Neutrophil (primary cell): ENCODE results near the gene SEMA4F.

Experiments used
- H3K27ac ChIP-seq: fragments of 200-600 bp; sonication (generic); 2 replicates; pipeline ENCODE4 v1.5.1; 2016; ENCODE audit warnings: mild to moderate bottlenecking, moderate library complexity
- H3K27me3 ChIP-seq: fragments of 200-600 bp; sonication (generic); 2 replicates; pipeline ENCODE4 v1.6.0; 2016; ENCODE audit warnings: mild to moderate bottlenecking
- H3K36me3 ChIP-seq: fragments of 200-600 bp; sonication (generic); 2 replicates; pipeline ENCODE4 v1.5.1; 2017
- H3K4me1 ChIP-seq, 2 experiments: fragments of 200-600 bp in 1 of 2; sonication (generic) in 1 of 2; 1 replicate in 1 of 2; 2 replicates in 1 of 2; pipeline versions ENCODE4 v1.5.1 to v1.6.1; 2013 to 2016; ENCODE audit warnings: low read depth in 1 of 2, low read length in 1 of 2, mild to moderate bottlenecking in 1 of 2, moderate library complexity in 1 of 2; ENCODE audit not compliant: control insufficient read depth in 1 of 2, insufficient read depth in 1 of 2
- H3K4me3 ChIP-seq, 2 experiments: fragments of 200-600 bp in 1 of 2; sonication (generic) in 1 of 2; 1 replicate in 1 of 2; 2 replicates in 1 of 2; pipeline ENCODE4 v1.5.1; 2013 to 2016; ENCODE audit warnings: low read depth in 1 of 2, low read length in 1 of 2, mild to moderate bottlenecking in 1 of 2, moderate library complexity in 1 of 2
- H3K9me3 ChIP-seq: fragments of 200-600 bp; sonication (generic); 2 replicates; pipeline ENCODE4 v1.5.1; 2016
- TF ChIP-seq, protein P1 (sequence below): fragments of 200-600 bp; sonication (generic); IDR thresholded peaks from 2 replicates; pipeline ENCODE4 v1.5.1; 2016; ENCODE audit warnings: antibody characterized with exemption

The SEMA4F gene, protein sequence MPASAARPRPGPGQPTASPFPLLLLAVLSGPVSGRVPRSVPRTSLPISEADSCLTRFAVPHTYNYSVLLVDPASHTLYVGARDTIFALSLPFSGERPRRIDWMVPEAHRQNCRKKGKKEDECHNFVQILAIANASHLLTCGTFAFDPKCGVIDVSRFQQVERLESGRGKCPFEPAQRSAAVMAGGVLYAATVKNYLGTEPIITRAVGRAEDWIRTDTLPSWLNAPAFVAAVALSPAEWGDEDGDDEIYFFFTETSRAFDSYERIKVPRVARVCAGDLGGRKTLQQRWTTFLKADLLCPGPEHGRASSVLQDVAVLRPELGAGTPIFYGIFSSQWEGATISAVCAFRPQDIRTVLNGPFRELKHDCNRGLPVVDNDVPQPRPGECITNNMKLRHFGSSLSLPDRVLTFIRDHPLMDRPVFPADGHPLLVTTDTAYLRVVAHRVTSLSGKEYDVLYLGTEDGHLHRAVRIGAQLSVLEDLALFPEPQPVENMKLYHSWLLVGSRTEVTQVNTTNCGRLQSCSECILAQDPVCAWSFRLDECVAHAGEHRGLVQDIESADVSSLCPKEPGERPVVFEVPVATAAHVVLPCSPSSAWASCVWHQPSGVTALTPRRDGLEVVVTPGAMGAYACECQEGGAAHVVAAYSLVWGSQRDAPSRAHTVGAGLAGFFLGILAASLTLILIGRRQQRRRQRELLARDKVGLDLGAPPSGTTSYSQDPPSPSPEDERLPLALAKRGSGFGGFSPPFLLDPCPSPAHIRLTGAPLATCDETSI

GRCh38 chr2:74653985-74654882 is at the start of gene SEMA4F:
Gene SEMA4F (plus strand): TSS chr2:74654247. CDS start chr2:74654377, 130 bp downstream.
- Histone ChIP-seq H3K4me1 (peaks cover 9 to 14% of the 10 kb centered on the region in 2 experiments), H3K9me3 (no peaks in the 10 kb centered on the region), H3K4me3 (peak within 1 kb of the TSS; percentile 67 to 82), H3K27ac (no peak within 1 kb of the TSS), H3K27me3 (peaks cover 81% of the 10 kb centered on the region), H3K36me3 (no peaks in the 10 kb centered on the region)
- TF ChIP-seq, protein P1, sequence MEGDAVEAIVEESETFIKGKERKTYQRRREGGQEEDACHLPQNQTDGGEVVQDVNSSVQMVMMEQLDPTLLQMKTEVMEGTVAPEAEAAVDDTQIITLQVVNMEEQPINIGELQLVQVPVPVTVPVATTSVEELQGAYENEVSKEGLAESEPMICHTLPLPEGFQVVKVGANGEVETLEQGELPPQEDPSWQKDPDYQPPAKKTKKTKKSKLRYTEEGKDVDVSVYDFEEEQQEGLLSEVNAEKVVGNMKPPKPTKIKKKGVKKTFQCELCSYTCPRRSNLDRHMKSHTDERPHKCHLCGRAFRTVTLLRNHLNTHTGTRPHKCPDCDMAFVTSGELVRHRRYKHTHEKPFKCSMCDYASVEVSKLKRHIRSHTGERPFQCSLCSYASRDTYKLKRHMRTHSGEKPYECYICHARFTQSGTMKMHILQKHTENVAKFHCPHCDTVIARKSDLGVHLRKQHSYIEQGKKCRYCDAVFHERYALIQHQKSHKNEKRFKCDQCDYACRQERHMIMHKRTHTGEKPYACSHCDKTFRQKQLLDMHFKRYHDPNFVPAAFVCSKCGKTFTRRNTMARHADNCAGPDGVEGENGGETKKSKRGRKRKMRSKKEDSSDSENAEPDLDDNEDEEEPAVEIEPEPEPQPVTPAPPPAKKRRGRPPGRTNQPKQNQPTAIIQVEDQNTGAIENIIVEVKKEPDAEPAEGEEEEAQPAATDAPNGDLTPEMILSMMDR, result no peak

- H3K27ac ChIP-seq, result no peak overlapping the region
- H3K4me3 ChIP-seq, result no peak overlapping the region
- H3K27me3 ChIP-seq, result peaks cover 78% of the 10 kb centered on the region
- H3K36me3 ChIP-seq, result no peaks in the 10 kb centered on the region
- no peaks in the 10 kb centered on the region for H3K9me3 ChIP-seq
- TF ChIP-seq, protein P1, result no peak
- H3K4me1 ChIP-seq, result no peaks in the 10 kb centered on the region
Observed at GRCh38 chr2:74606927-74607326, 47.1 kb upstream of the SEMA4F start.

DNA sequence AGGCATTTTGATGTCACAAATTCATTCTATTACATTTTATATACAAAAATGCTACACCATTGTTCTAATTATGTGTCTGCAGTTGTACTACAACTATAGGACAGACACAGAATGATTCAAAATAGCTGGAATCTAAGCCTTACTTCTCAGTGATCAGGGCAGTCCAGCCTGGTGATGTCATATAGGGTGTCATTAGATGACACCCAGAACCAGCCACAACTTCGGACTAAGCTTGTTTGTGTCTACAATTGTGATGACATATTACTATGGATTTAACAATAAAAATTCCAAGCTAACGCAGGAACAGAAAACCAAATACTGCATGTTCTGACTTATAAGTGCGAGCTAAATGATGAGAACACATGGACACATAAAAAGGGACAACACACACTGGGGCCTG is 36.9 kb upstream of the SEMA4F start:
- no peaks in the 10 kb centered on the region for H3K4me1 ChIP-seq
- H3K9me3 ChIP-seq, result no peaks in the 10 kb centered on the region
- no peak overlapping the region for H3K4me3 ChIP-seq
- TF ChIP-seq, protein P1, result no peak
- H3K27ac ChIP-seq, result no peak overlapping the region
- H3K36me3 ChIP-seq, result no peaks in the 10 kb centered on the region
- peaks cover 23% of the 10 kb centered on the region for H3K27me3 ChIP-seq

GRCh38 chr2:74618410-74619083 is 35.5 kb upstream of the SEMA4F start:
- no peak overlapping the region for H3K4me3 ChIP-seq
- no peak overlapping the region for H3K27ac ChIP-seq
- H3K4me1 ChIP-seq, result no peaks in the 10 kb centered on the region
- H3K36me3 ChIP-seq, result no peaks in the 10 kb centered on the region
- no peaks in the 10 kb centered on the region for H3K9me3 ChIP-seq
- H3K27me3 ChIP-seq, result peaks cover 17% of the 10 kb centered on the region
- TF ChIP-seq, protein P1, result no peak
